NT2/D1 (cell line): ENCODE measurements around the gene TUG1.

Experiments used
- SUZ12 ChIP-seq: IDR thresholded peaks from 2 replicates; pipeline ENCODE4 v1.6.1; 2011; ENCODE audit not compliant: insufficient read length, insufficient read depth; ENCODE audit errors: extremely low read depth
- ZNF274 ChIP-seq: IDR thresholded peaks from 2 replicates; pipeline ENCODE4 v1.6.1; 2011; ENCODE audit warnings: mild to moderate bottlenecking, low read depth, low read length

GRCh38 chr22:30923168-30923900, 45.7 kb upstream of the TUG1 start:
- TF ChIP-seq SUZ12 (no peak), ZNF274 (no peak)
